GM12874 (cell line): ENCODE results near the gene FAR1.
A peak's percentile ranks its signal among the peaks of the same experiment; 100 is the strongest.

Experiments
- CTCF ChIP-seq: IDR thresholded peaks from 2 replicates; pipeline ENCODE4 v1.5.1; 2011; ENCODE audit warnings: low read depth, mild to moderate bottlenecking, control low read depth, low read length, moderate library complexity; ENCODE audit not compliant: insufficient read depth

FAR1 gene

GRCh38 chr11:13668102-13668956 is at the start of gene FAR1:
Gene FAR1, plus strand, starts transcription at chr11:13668668. Its CDS starts 26,098 bp downstream, at chr11:13694766.
- peak; percentile 72 for TF ChIP-seq CTCF

- TF ChIP-seq CTCF, result no peak
These were observed 48.4 kb upstream of the FAR1 start for GRCh38 chr11:13620063-13620462.

- TF ChIP-seq CTCF, result no peak
These were observed 38.7 kb upstream of the FAR1 start for GRCh38 chr11:13629779-13630178.

- TF ChIP-seq CTCF, result no peak
These were observed 33.2 kb upstream of the FAR1 start for GRCh38 chr11:13635290-13635689.

GRCh38 chr11:13635804-13636203 is 32.7 kb upstream of the FAR1 start:
- no peak for TF ChIP-seq CTCF

- TF ChIP-seq CTCF, result no peak
These were observed 31.1 kb upstream of the FAR1 start for GRCh38 chr11:13637125-13638069.

GRCh38 chr11:13638422-13638821 is 30.0 kb upstream of the FAR1 start:
- no peak for TF ChIP-seq CTCF
